AG10803 (cell line): ENCODE measurements around the gene ELANE.
A peak's percentile ranks its signal among the peaks of the same experiment; 100 is the strongest.

ENCODE experiments used
- DNase-seq: peaks from one replicate; pipeline ENCODE4 v3.0.0; 2010; ENCODE audit warnings: low read depth
- H3K4me3 ChIP-seq: 2 replicates; pipeline ENCODE4 v1.5.1; 2011; ENCODE audit warnings: mild to moderate bottlenecking, low read length, control low read depth
- CTCF ChIP-seq: conservative IDR thresholded peaks from 2 replicates; pipeline ENCODE4 v1.5.1; 2011; ENCODE audit warnings: mild to moderate bottlenecking, low read length, control low read depth, inconsistent platforms

Gene ELANE

DNA sequence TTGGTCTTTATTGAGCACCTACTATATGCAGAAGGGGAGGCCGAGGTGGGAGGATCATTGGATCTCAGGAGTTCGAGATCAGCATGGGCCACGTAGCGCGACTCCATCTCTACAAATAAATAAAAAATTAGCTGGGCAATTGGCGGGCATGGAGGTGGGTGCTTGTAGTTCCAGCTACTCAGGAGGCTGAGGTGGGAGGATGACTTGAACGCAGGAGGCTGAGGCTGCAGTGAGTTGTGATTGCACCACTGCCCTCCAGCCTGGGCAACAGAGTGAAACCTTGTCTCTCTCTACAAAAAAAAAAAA lies 11.2 kb downstream of the ELANE start:
- TF ChIP-seq CTCF = no peak
- no peak overlapping the region for H3K4me3 ChIP-seq

DNA sequence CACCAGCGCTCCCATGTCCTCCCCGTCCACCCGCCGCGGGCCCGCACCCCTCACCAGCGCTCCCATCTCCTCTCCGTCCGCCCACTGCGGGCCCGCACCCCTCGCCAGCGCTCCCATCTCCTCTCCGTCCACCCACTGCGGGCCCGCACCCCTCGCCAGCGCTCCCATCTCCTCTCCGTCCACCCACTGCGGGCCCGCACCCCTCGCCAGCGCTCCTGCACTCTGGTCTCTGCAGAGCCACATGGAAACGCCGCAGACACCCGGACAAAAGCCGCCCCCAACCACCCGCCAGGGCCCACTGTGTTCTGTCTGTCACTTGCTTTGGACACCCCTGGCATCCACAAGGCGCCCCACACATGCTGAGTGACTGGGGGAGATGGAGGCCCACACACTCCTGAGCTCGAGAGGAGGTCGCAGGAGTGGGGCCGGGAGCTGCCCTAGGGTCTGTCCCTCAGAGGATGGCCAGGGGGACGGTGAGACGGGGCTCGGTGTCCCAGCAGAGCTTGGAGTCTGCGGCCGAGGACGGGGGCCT lies 14.7 kb downstream of the ELANE start:
- no peak for DNase-seq
- no peak overlapping the region for H3K4me3 ChIP-seq
- no peak for TF ChIP-seq CTCF

More for the DNA sequence above, 11.2 kb downstream of the ELANE start:
- no peak for DNase-seq

DNA sequence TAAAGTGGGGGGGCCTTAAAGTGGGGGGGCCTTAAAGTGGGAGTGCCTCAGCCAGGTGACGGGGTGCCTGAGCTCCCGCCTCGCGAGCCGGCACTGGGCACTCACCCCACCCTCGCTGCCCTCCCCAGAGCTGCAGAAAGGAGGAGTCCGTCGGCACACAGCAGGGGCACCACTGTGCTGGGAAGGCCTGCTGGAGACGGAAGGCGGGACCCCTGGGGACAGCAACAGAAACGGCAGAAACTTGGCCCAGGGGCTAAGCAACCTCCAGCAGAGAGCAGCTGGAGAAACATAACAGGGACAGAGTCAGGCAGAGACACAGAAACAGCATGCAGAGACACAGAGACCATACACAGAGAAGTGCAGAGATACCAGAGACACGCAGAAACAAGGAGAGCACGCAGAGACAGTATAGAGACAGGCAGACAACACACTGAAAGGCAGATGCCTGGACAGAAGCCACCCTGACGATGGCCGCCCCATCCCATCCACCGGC lies 15.2 kb downstream of the ELANE start:
- H3K4me3 ChIP-seq = no peak overlapping the region
- DNase-seq = no peak
- no peak for TF ChIP-seq CTCF

DNA sequence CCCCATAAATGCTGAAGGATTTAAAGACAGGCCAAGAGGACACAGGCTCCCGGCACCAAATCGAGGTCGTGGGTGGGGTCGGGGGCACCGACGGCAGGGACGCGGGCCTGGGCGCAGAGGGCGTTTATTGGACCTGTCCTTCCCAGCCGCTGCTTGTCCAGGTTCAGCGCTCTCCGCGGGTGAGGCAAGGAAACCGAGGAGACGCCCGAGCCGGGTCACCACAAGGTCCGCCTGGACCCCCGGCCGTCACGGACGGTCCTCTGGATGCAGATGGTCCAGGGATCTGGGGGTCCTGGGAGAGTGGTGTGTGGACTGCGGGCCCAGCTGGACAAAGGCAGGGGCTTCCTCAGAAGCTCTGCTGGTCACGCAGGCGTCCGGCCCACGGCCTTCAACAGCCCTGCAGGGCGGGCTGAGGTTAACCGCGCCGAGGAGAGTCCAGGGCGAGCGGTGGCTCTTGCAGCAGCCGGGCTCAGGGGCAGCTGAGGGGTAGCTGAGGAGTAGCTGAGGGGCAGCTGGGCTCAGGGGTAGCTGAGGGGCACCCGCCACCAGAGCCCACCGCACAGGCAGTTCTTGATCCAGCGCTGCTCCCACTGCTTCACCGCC lies 15.9 kb downstream of the ELANE start:
- H3K4me3 ChIP-seq = no peak overlapping the region
- no peak for DNase-seq
- TF ChIP-seq CTCF = no peak

- no peak overlapping the region for H3K4me3 ChIP-seq
- TF ChIP-seq CTCF = no peak
- no peak for DNase-seq
These were observed 16.5 kb downstream of the ELANE start for GRCh38 chr19:868458-869244.

- H3K4me3 ChIP-seq = no peak overlapping the region
- peak; percentile 94 for DNase-seq
- no peak for TF ChIP-seq CTCF
These were observed 17.4 kb downstream of the ELANE start for GRCh38 chr19:869245-870177.
